MG63 (cell line): ENCODE data around the gene S100PBP. TPM values are rescaled to one million over a fixed set of nuclear protein-coding genes. Genes with fewer than 3 reads are reported as not detected.
A peak's percentile ranks its signal among the peaks of the same experiment; 100 is the strongest.

Source experiments
- DNase-seq: peaks from one replicate; pipeline ENCODE4 v3.0.0-alpha.2; 2020
- H3K27me3 ChIP-seq: fragments of 250-450 bp; sonication (Bioruptor Pico); 2 replicates; pipeline ENCODE4 v1.5.1; 2020; ENCODE audit warnings: mild to moderate bottlenecking, moderate library complexity
- H3K36me3 ChIP-seq: fragments of 250-450 bp; sonication (Bioruptor Pico); 2 replicates; pipeline ENCODE4 v1.5.1; 2020; ENCODE audit warnings: mild to moderate bottlenecking, moderate library complexity
- H3K4me3 ChIP-seq: fragments of 250-450 bp; sonication (Bioruptor Pico); 2 replicates; pipeline ENCODE4 v1.5.1; 2020; ENCODE audit warnings: mild to moderate bottlenecking, moderate library complexity
- H3K9me3 ChIP-seq: fragments of 250-450 bp; sonication (Bioruptor Pico); 2 replicates; pipeline ENCODE4 v1.5.1; 2020; ENCODE audit warnings: mild to moderate bottlenecking, moderate library complexity
- total RNA-seq: library from RNA; depleted of rRNA; stranded (reverse); fragments of >200 nt; shearing (Covaris generic); gene quantifications from 2 replicates; pipeline ENCODE4 v1.2.3, GENCODE V29; 2014; ENCODE audit warnings: low replicate concordance

Gene S100PBP
- total RNA-seq, 1 experiment from 2014 or later = 28.5 TPM

DNA sequence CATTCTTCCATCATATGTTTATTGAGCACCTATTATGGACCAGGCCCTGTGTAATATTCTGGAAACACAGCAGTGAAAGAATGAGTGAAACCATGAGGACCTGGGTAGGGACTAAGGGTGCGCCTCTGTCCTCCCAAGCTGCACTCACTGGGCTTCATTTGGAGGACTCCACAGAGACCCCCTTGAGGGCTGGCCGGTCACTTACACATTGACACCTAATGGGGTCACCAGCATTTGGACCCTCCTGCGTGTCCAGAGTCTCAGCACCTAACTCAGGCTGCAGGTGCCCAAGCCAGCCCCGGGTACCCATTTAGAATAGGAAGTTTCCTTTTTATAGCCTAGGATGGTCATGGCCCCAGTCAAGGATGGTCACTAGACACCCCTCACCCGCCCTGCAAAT, 56.0 kb downstream of the S100PBP start:
- no peak overlapping the region for H3K4me3 ChIP-seq
- no peak for DNase-seq
- no peaks in the 10 kb centered on the region for H3K27me3 ChIP-seq
- H3K9me3 ChIP-seq = no peaks in the 10 kb centered on the region
- H3K36me3 ChIP-seq = no peaks in the 10 kb centered on the region

DNA sequence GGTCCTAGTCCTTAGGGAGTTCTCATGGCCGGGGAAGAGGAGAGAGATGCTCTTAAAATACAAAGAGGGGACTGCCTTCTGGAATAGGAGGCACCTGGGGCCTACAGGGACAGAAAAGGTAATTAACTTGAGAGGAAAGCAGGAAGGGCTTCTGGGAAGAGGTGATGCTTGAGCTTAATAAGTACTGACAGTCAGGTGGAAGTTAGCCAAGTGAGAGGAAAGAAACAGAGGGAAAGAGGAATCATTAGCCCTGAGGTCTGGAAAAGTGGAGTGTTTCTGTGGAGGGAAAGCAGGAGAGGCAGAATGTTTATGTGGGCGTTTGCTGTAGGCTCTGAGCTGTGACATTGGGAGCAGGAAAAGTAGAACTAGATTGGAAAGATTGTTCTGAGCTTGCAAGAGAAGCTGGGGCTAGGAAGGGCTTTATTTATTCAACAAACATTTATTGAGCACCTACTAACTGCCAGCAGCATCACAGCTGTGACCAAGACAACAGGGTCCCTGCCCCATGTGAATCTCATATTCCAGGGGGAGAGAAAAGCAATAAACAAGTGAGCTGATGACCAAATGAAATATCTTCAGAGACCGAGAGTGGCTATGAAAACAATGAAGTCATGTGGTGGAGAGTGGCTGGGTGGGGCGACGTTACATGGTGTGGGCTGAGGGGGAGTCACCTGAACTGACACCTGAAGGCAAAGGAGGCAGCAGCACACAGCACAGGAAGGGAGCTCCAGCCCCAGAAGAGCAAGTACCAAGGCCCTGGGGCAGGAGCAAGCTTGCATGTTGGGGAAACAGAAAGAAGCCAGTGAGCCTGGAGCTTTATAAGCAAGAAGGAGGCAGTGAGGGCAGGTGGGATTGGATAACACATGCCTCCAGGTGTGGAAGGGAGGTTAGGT, 57.7 kb downstream of the S100PBP start:
- DNase-seq = no peak
- Histone ChIP-seq H3K4me3 (no peak overlapping the region), H3K9me3 (no peaks in the 10 kb centered on the region)

DNA sequence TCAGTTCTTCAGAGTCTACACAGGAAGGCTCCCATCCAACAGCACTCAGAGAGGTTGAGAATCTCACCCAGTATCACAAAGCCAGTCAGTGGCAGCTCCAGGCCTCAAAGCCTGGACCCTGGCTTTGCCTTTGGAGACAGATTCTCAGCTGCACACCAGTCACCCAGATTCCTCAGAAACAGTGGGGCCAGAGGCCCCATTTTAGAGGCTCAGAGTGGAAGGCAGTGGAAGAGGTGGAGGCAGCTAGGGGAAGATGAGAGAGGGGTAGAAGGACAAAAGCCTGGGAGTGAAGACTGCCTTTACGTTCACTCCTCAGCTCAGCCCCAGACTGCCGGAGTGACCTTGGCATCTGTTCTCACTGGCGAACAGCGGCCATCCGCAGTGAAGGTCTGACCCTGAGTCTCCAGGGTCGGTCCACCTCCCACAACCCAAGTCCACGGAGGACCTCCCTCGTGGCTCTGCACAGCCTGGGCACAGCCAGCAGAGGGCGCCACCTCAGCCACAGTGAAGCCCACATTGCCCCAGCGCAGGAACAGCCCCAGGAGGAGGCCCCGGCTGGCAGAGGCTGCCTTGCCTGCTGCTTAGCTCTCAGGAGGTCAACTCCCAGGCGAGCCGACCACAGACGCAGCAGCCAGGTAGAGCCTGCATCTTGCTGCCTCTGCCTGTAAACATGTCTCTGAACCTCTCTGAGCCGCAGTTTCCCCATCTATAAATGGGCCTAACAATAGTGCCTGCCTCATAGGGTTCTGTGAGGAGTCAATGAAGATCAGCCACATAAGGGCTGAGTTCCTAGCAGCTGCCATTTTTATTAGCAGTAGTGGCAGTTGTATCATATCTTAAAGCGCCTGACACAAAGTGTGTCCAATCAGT, 59.1 kb downstream of the S100PBP start:
- Histone ChIP-seq H3K9me3 (no peaks in the 10 kb centered on the region), H3K4me3 (no peak overlapping the region), H3K27me3 (no peaks in the 10 kb centered on the region), H3K36me3 (no peaks in the 10 kb centered on the region)
- peak; percentile 32 for DNase-seq

More for the DNA sequence above, 57.7 kb downstream of the S100PBP start:
- Histone ChIP-seq H3K36me3 (no peaks in the 10 kb centered on the region), H3K27me3 (no peaks in the 10 kb centered on the region)

DNA sequence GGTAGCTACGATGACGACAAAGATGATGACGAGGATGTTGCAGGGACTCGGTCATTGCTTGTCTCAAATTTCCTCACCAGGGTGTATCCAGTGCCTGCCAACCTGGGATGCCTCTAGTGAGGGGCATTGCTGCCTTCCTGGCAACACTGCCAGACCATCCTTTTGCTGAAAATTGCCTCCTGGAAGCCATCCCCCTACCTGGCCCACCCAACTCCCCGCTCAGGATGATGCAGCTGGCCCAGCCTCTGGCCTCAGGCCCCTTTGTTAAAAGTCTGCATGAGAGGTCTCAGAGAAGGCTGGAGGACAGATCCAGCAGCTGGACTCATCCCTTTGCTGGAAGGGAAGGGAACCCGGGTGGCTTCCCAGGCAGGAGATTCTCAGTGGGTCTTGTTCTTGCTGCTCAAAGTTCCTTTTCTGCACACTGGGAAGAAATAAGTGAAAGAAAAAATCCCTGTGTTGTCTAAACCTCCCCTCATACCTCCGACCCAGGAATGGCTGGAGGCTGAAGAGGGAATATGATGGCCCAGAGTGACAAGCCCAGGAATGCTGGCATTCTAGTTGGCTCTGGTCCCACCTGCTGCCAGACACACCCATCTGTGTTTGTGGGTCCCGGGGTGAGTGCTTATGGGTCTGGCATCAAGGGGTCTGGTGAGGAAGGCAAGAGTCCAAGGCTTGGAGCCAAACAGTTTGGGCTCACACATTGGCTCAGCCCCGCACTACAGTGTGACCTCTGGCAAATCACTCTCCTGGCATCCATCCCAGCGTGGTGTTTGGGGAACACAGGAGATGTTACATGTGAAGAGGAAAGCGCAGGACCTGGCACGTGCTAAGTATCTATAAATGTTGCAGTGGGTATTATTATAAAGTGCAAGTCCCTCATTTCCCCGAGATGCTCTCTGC, 60.0 kb downstream of the S100PBP start:
- no peaks in the 10 kb centered on the region for H3K27me3 ChIP-seq
- no peaks in the 10 kb centered on the region for H3K9me3 ChIP-seq
- H3K36me3 ChIP-seq = no peaks in the 10 kb centered on the region
- H3K4me3 ChIP-seq = no peak overlapping the region
- no peak for DNase-seq

DNA sequence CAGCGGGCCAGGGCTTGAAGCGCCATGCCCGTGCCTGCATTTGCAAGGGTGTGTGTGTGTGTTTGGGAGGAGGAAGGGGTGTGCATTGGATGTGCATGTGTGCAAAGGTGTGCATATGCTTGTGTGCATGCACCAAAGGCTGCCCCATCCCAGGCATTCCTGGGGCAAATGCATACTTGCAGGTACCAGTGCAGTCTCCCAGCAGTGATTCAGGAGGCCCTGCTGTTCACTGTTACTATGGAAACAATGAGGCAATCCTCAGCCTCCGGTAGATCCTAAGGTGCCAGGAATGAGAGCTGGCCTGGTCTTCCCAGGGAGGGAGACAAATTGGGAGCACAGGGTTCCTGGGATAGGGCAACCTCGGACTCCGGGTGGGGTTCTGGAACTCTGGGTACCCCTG, 60.7 kb downstream of the S100PBP start:
- no peak overlapping the region for H3K4me3 ChIP-seq
- DNase-seq = no peak
- H3K36me3 ChIP-seq = no peaks in the 10 kb centered on the region
- no peaks in the 10 kb centered on the region for H3K9me3 ChIP-seq
- H3K27me3 ChIP-seq = no peaks in the 10 kb centered on the region

DNA sequence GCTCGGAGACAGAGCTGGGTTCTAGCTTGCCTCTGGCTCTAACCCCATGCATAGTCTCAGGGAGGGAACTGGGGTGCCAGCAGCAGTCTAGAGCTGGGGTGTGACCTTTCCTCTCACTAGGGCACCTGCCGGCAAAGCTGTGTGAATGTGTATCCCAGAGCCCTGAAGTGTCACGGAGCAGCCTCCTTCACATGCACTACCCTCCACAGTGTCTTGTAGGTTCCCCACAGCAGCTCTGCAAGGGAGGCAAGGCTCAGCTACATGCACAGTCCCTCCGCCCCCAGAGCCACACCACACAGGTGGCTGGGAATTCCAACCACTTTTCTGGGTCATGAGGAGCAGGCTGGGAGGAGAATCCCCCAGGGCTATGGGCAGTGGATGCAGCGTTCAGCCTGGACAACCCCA, 61.2 kb downstream of the S100PBP start:
- H3K4me3 ChIP-seq = no peak overlapping the region
- no peak for DNase-seq
- H3K36me3 ChIP-seq = no peaks in the 10 kb centered on the region
- no peaks in the 10 kb centered on the region for H3K9me3 ChIP-seq
- no peaks in the 10 kb centered on the region for H3K27me3 ChIP-seq

DNA sequence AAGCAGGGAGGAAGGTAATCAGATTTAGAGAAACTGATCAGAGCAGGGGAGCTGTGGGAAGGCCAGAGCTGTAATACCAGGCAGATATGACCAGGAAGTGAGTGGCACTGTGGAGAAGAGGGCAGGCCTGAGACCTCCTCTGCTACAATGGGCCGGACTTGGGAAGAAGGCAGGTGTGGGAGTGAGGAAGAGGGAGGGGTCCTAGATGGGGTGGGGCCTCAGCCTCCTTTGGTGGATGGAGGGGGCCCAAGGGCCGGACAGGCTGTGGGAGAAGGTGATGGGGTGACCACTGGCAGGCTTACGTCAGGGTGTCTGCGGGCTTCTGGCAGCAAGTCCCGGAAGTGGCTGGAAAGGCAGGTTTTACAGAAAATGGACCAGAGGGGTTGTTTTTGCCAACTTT, 63.8 kb downstream of the S100PBP start:
- no peaks in the 10 kb centered on the region for H3K9me3 ChIP-seq
- no peaks in the 10 kb centered on the region for H3K27me3 ChIP-seq
- no peaks in the 10 kb centered on the region for H3K36me3 ChIP-seq
- H3K4me3 ChIP-seq = no peak overlapping the region
- no peak for DNase-seq

DNA sequence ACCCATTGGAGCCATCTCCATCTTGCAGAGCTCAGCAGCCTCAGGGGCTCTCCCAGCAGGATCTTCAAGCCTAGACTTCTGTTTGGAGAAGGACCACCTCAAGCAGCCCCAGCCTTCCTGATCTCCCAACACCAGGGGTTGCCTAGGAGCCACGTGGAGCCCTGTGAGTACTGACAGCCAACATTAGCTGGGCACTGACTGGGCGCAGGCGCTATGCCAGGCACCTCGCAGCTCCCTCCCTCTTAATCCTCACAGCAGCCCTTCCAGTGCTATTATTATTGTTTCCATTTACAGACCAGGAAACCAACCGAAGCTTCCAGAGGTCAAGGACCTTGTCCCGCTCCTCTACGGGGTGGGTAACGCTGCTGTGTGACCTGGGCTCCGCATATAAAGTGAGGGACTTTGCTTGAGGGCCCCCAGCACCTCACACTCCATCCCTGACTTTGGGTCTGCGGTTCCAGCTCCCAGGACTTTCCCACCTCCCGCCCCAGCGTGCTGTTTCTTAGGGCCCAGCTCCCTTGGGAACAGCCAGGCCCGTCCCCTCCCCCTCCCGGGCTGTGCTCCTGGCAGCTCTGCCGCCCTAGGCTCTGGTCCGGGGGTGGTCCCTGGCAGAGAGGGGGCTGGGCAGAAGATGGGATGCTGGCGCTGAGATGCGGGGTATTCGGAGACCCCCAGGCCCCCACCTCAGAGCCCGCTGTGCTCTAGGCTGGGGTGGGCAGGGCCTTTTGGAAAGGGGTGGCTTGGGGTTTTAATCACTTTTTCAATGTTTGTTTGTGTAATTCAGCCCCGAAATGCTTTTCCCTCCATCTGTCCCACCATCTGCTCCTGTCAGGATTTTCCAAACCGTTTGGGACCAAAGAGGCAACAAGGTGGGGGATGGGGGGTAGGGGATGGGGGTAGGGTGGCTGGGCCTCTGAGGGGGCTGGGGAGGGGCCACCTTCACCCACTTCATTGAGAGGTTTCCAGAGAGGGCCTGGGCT, 64.7 kb downstream of the S100PBP start:
- peaks cover 4% of the 10 kb centered on the region; the same call in 1 of the 2 replicates for H3K27me3 ChIP-seq

DNA sequence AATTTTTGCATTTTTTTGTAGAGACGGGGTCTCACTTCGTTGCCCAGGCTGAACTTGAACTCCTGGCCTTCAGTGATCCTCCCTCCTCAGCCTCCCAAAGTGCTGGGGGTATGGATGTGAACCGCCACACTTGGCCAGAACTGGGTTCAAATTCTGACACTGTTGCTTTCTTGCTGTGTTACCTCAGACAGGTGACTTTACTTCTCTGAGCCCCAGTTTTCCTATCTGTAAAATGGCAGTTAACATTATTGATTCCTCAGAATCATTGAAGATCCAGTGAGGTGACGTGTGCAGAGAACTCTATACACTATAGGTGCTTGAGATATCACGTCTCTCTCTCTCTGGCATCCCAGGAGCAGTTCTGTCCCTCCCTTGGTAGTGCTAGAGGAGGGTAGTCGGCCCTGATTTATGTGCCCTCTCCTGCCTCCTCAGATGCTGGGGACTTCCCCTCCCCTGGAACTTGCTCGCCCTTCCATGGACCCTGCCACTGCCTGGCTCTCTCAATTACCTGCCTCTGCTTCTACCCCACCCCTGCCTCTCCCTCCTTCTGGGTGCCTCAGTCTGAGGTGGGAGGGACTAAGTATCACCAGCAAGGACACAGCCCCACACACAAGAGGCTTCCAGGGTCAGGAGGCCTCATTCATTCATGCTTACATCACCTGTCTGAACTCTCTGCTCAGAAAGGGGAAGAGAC, 66.0 kb downstream of the S100PBP start:
- Histone ChIP-seq H3K27me3 (peaks cover 7% of the 10 kb centered on the region; the same call in 1 of the 2 replicates), H3K4me3 (no peak overlapping the region), H3K36me3 (no peaks in the 10 kb centered on the region), H3K9me3 (no peaks in the 10 kb centered on the region)
- DNase-seq = no peak

More for the DNA sequence above, 64.7 kb downstream of the S100PBP start:
- H3K36me3 ChIP-seq = no peaks in the 10 kb centered on the region
- DNase-seq = peak; percentile 71
- H3K9me3 ChIP-seq = no peaks in the 10 kb centered on the region
- no peak overlapping the region for H3K4me3 ChIP-seq

DNA sequence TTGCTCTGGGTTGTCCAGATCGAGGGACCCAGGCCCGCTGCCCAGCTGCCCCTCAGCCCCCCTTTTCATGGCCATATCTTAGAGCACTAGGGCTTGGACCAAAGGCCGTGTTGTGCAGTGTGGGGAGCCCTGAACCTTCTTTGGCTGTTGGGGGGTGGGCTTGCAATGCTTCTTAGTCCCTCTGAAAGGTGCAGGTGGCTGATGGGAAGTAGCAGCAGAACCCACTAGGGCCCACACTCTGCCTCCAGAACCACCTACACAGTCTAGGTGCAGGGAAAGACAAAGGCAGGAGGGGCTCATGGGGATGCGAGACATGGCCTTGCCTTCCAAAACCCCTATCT, 66.5 kb downstream of the S100PBP start:
- H3K9me3 ChIP-seq = no peaks in the 10 kb centered on the region
- H3K36me3 ChIP-seq = no peaks in the 10 kb centered on the region
- H3K27me3 ChIP-seq = peaks cover 7% of the 10 kb centered on the region; the same call in 1 of the 2 replicates
- DNase-seq = no peak
- no peak overlapping the region for H3K4me3 ChIP-seq

DNA sequence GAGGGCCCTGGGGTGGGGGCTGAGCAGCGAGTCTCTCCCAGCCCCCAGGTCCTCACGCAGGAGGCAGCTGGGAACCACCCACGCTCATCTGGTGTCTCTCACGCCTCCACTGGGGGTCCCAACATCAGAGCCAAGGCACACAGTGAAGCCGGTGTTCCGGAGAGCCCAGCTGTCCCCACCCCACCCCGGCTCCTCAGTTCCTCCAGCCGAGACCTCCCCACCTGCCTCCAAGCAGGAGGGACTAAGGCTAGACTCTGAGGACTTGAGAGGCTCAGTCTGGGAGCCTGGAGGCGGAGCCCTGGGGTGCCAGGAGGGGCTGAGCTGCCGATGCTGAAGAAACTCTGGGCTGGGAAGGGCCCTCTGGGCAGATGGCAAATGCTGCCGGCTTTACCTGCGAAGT, 67.3 kb downstream of the S100PBP start:
- H3K4me3 ChIP-seq = no peak overlapping the region
- no peaks in the 10 kb centered on the region for H3K36me3 ChIP-seq
- no peaks in the 10 kb centered on the region for H3K9me3 ChIP-seq
- no peak for DNase-seq
- H3K27me3 ChIP-seq = peaks cover 7% of the 10 kb centered on the region; the same call in 1 of the 2 replicates

DNA sequence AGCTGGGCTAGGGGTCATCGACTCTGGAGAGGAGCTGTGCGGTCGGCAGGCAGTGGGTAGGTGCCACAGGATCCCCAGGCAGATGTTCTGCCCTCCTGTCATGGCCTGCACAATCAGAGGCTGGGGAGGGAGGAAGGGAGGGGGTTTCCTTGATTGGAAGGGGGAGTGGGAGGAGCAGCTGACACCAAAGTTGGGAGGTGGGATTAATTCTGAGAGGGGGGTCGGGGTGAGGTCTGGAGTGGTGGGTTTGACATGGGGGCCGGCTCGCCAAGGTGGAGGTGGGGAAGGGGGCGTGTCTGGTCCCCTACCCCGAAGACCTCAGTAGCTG, 68.2 kb downstream of the S100PBP start:
- Histone ChIP-seq H3K4me3 (no peak overlapping the region), H3K36me3 (no peaks in the 10 kb centered on the region), H3K27me3 (peaks cover 7% of the 10 kb centered on the region; the same call in 1 of the 2 replicates), H3K9me3 (no peaks in the 10 kb centered on the region)
- DNase-seq = no peak

DNA sequence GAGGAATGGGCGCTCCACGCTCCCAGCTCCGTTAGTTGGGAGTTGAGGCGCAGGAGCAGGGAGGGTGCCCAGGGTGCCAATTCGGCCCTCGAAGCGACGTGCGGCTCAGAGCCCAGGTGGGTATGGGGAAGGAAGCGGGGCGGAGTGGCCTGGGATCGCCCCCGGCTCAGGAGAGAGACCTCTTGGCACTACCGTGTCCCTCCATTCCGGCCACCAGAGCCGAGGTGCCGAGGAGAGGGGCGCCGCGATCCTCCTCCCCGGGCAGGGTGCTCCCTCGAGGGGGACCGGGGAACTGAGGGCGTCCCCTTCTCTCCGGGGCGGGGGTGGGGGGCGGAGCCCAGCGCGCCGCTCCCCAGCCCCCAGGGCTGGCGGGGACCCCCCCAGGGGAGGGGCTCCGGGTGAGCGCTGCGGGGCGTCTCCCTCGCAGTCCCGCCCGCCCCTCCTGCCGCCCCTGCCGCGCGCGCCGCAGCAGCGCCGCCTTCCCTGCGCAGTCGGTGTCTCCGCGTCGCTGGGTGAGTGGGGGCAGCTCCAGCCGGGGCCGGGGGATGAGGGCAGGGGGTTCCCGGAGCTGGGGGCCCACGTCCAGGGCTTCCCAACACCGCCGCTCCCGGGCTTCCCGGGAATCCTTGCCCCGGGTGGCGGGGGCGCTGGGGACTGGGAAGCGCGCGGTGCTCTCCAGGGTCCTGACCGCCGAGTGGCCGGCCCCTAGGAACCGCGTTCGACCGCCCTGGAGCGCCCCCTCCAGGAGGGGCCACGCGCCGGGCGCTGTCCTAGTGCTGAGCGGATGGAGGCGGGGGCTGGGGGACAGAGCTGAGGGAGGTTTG, 68.8 kb downstream of the S100PBP start, which contains the start of gene HPCA:
Gene HPCA, plus strand, starts transcription at position 488 of the 824 bp plus-strand sequence. CDS start 2,408 bp downstream, outside the sequence.
- Histone ChIP-seq H3K36me3 (no peaks in the 10 kb centered on the region), H3K27me3 (peaks cover 7% of the 10 kb centered on the region; the same call in 1 of the 2 replicates), H3K9me3 (no peaks in the 10 kb centered on the region), H3K4me3 (no peak within 1 kb of the TSS)
- peak; percentile 62 for DNase-seq

DNA sequence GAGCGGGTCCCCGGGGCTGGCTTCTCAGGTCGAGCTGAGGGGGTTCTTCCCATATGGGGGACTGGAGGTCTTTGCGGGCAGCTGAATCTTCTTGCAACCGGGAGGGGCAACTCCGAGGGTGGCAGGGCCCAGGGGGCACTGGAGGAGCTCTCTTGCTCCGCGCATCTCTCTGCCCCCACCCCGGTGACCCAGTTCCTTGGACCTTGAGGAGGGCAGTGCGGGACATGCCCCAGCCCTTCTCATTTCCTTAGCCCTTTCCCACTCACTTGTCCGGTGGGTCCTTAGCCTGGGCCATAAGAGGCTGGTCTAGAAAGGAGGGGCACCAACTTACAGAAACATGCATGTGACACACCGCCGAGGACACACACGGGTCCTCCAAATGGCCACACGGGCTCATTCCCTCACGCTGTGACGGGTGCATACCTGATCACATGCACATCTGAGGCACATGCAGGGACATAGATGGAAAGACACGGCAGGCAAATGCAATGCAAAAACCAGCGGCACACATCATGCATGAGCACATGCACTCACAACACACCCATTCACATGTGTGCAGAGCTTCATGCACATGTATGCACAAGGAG, 69.5 kb downstream of the S100PBP start:
- no peak overlapping the region for H3K4me3 ChIP-seq
- no peaks in the 10 kb centered on the region for H3K9me3 ChIP-seq
- H3K36me3 ChIP-seq = no peaks in the 10 kb centered on the region
- DNase-seq = no peak
- H3K27me3 ChIP-seq = peaks cover 7% of the 10 kb centered on the region; the same call in 1 of the 2 replicates
